H9 (cell line): Measurements from ENCODE around the gene SPRED2. TPM values are rescaled to one million over a fixed set of nuclear protein-coding genes. Genes with fewer than 3 reads are reported as not detected.
A peak's percentile ranks its signal among the peaks of the same experiment; 100 is the strongest.

ENCODE experiments used
- DNase-seq: peaks from one replicate; pipeline ENCODE4 v3.0.0-alpha.2; 2017
- H2AFZ ChIP-seq: one replicate; pipeline ENCODE4 v1.6.1; 2013; ENCODE audit warnings: mild to moderate bottlenecking, low read length, control low read depth, moderate library complexity
- H2AK5ac ChIP-seq: 2 replicates; pipeline ENCODE4 v1.6.1; 2013; ENCODE audit warnings: low read length, control low read depth, mixed read lengths; ENCODE audit not compliant: insufficient read length
- H2BK120ac ChIP-seq: one replicate; pipeline ENCODE4 v1.6.1; 2013; ENCODE audit warnings: low read depth, mild to moderate bottlenecking, low read length, control low read depth, inconsistent platforms; ENCODE audit not compliant: poor library complexity, severe bottlenecking
- H2BK12ac ChIP-seq: 2 replicates; pipeline ENCODE4 v1.6.1; 2013; ENCODE audit warnings: low read length, control low read depth, mixed read lengths, low read depth; ENCODE audit not compliant: insufficient read length
- H2BK15ac ChIP-seq: 2 replicates; pipeline ENCODE4 v1.6.1; 2013; ENCODE audit warnings: low read depth, low read length, control low read depth
- H2BK20ac ChIP-seq: one replicate; pipeline ENCODE4 v1.6.1; 2013; ENCODE audit warnings: low read depth, mild to moderate bottlenecking, low read length, control low read depth, inconsistent platforms; ENCODE audit not compliant: poor library complexity, severe bottlenecking
- H2BK5ac ChIP-seq: 2 replicates; pipeline ENCODE4 v1.6.1; 2013; ENCODE audit warnings: low read length, control low read depth, mixed read lengths; ENCODE audit not compliant: insufficient read length
- H3K14ac ChIP-seq: 2 replicates; pipeline ENCODE4 v1.6.1; 2013; ENCODE audit warnings: low read length, control low read depth; ENCODE audit not compliant: insufficient read depth
- H3K18ac ChIP-seq: 2 replicates; pipeline ENCODE4 v1.6.1; 2013; ENCODE audit warnings: low read depth, mild to moderate bottlenecking, mixed read lengths, low read length, control low read depth; ENCODE audit not compliant: insufficient read length
- H3K23ac ChIP-seq: 2 replicates; pipeline ENCODE4 v1.6.1; 2013; ENCODE audit warnings: low read length, control low read depth, mixed read lengths, low read depth; ENCODE audit not compliant: insufficient read length
- H3K23me2 ChIP-seq: 2 replicates; pipeline ENCODE4 v1.6.1; 2013; ENCODE audit warnings: low read depth, mild to moderate bottlenecking, mixed read lengths, low read length, control low read depth; ENCODE audit not compliant: insufficient read length, poor library complexity, severe bottlenecking
- H3K27ac ChIP-seq: 2 replicates; pipeline ENCODE4 v1.5.1; 2013; ENCODE audit warnings: low read length, control low read depth, mixed read lengths, low read depth; ENCODE audit not compliant: insufficient read length
- H3K27me3 ChIP-seq: 2 replicates; pipeline ENCODE4 v1.6.1; 2013; ENCODE audit warnings: low read length, control low read depth, inconsistent platforms; ENCODE audit not compliant: insufficient read depth
- H3K4ac ChIP-seq: 2 replicates; pipeline ENCODE4 v1.6.1; 2013; ENCODE audit warnings: low read depth, mild to moderate bottlenecking, control low read depth, inconsistent platforms, low read length, moderate library complexity
- H3K4me1 ChIP-seq: 2 replicates; pipeline ENCODE4 v1.6.1; 2013; ENCODE audit warnings: low read length, control low read depth, inconsistent platforms; ENCODE audit not compliant: insufficient read depth
- H3K4me2 ChIP-seq: 2 replicates; pipeline ENCODE4 v1.6.1; 2013; ENCODE audit warnings: low read length, control low read depth, mixed read lengths; ENCODE audit not compliant: insufficient read length, insufficient read depth
- H3K56ac ChIP-seq: 2 replicates; pipeline ENCODE4 v1.6.1; 2013; ENCODE audit warnings: low read depth, mild to moderate bottlenecking, mixed read lengths, low read length, control low read depth; ENCODE audit not compliant: insufficient read length
- H3K79me1 ChIP-seq: 2 replicates; pipeline ENCODE4 v1.6.1; 2013; ENCODE audit warnings: low read depth, mild to moderate bottlenecking, moderate library complexity, low read length, control low read depth, inconsistent platforms; ENCODE audit not compliant: insufficient read depth, poor library complexity, severe bottlenecking
- H3K79me2 ChIP-seq: 2 replicates; pipeline ENCODE4 v1.6.1; 2013; ENCODE audit warnings: low read length, control low read depth, inconsistent platforms; ENCODE audit not compliant: insufficient read depth
- H3K9ac ChIP-seq: 2 replicates; pipeline ENCODE4 v1.6.1; 2013; ENCODE audit warnings: low read length, control low read depth, mixed read lengths; ENCODE audit not compliant: insufficient read length; ENCODE audit errors: extremely low read depth
- H3K9me3 ChIP-seq: one replicate; pipeline ENCODE4 v1.6.1; 2013; ENCODE audit warnings: low read depth, low read length, inconsistent platforms; ENCODE audit not compliant: control insufficient read depth
- H3T11ph ChIP-seq: one replicate; pipeline ENCODE4 v1.6.1; 2013; ENCODE audit warnings: mild to moderate bottlenecking, low read length, control low read depth, inconsistent platforms
- H4K20me1 ChIP-seq: one replicate; pipeline ENCODE4 v1.6.1; 2013; ENCODE audit not compliant: control insufficient read depth, insufficient read length, insufficient read depth
- H4K5ac ChIP-seq: 2 replicates; pipeline ENCODE4 v1.6.1; 2013; ENCODE audit warnings: low read depth, mild to moderate bottlenecking, mixed read lengths, low read length, control low read depth; ENCODE audit not compliant: insufficient read length
- H4K8ac ChIP-seq: replicated peaks from 2 replicates; pipeline ENCODE4 v1.6.1; 2013; ENCODE audit warnings: low read length, control low read depth, mixed read lengths, low read depth; ENCODE audit not compliant: insufficient read length
- H4K91ac ChIP-seq: 2 replicates; pipeline ENCODE4 v1.6.1; 2013; ENCODE audit warnings: low read depth, mild to moderate bottlenecking, moderate library complexity, mixed read lengths, low read length, control low read depth; ENCODE audit not compliant: insufficient read length
- H3K27ac Mint-ChIP-seq, 3 experiments: 2 replicates in 2 of 3; 3 replicates in 1 of 3; pipeline ENCODE4 v1.8.0; 2020 to 2021; ENCODE audit warnings: mixed read lengths in 3 of 3, mild to moderate bottlenecking in 1 of 3, moderate library complexity in 1 of 3
- H3K27me3 Mint-ChIP-seq: 2 replicates; pipeline ENCODE4 v1.8.0; 2021; ENCODE audit warnings: low read depth, mild to moderate bottlenecking, moderate library complexity, mixed read lengths
- H3K36me3 Mint-ChIP-seq, 3 experiments: 2 replicates in 2 of 3; 3 replicates in 1 of 3; pipeline ENCODE4 v1.8.0; 2020 to 2021; ENCODE audit warnings: low read depth in 3 of 3, mixed read lengths in 3 of 3; ENCODE audit not compliant: insufficient read depth in 1 of 3
- H3K4me1 Mint-ChIP-seq, 2 experiments: 2 replicates each; pipeline ENCODE4 v1.8.0; 2020; ENCODE audit warnings: mixed read lengths in 2 of 2
- H3K4me3 Mint-ChIP-seq, 2 experiments: 2 replicates in 1 of 2; 3 replicates in 1 of 2; pipeline ENCODE4 v1.8.0; 2020 to 2021; ENCODE audit warnings: mild to moderate bottlenecking in 2 of 2, mixed read lengths in 2 of 2, moderate library complexity in 1 of 2
- H3K9me3 Mint-ChIP-seq, 2 experiments: 2 replicates in 1 of 2; 3 replicates in 1 of 2; pipeline ENCODE4 v1.8.0; 2020; ENCODE audit warnings: mild to moderate bottlenecking in 2 of 2, mixed read lengths in 2 of 2, moderate library complexity in 1 of 2
- CTCF ChIP-seq: fragments of 200-600 bp; sonication (generic); conservative IDR thresholded peaks from 3 replicates; pipeline ENCODE4 v1.8.0; 2021; ENCODE audit warnings: antibody characterized with exemption, mild to moderate bottlenecking
- WGBS: extraction: QIAGEN DNeasy Blood & Tissue Kit; methylation state at CpG from one replicate; pipeline ENCODE4 v1.1.7; 2013; ENCODE audit warnings: missing lambda C conversion rate, low lambda C conversion rate, mixed read lengths; ENCODE audit not compliant: insufficient read length; ENCODE audit errors: extremely low coverage; 5-methylcytosine and 5-hydroxymethylcytosine counted together
- total RNA-seq: library from RNA; stranded (reverse); gene quantifications from 2 replicates; pipeline ENCODE4 v1.2.1, GENCODE V29; 2021

The SPRED2 gene
- total RNA-seq, 1 experiment from 2014 or later: 23.5 TPM

- Histone ChIP-seq H3K56ac (no peak overlapping the region), H3K27ac (no peak overlapping the region), H2BK20ac (no peak overlapping the region), H3K4me2 (peak overlapping the region; percentile 82), H2BK5ac (no peak overlapping the region), H4K91ac (no peak overlapping the region), H4K20me1 (no peaks in the 10 kb centered on the region), H2AFZ (no peak overlapping the region), H2BK120ac (no peak overlapping the region), H3K23ac (no peak overlapping the region), H3K14ac (no peak overlapping the region; the same call in 1 of the 2 replicates), H2BK12ac (no peak overlapping the region), H3K4me1 (peaks cover 7% of the 10 kb centered on the region; the same call in 1 of the 2 replicates), H3K23me2 (peaks cover 18% of the 10 kb centered on the region), H3K18ac (no peak overlapping the region), H4K5ac (no peak overlapping the region), H2BK15ac (no peak overlapping the region), H2AK5ac (no peak overlapping the region), H3K79me2 (peaks cover 4% of the 10 kb centered on the region; the same call in 1 of the 2 replicates), H3K9me3 (no peaks in the 10 kb centered on the region), H4K8ac (no peak overlapping the region), H3K4ac (no peak overlapping the region), H3K9ac (no peak overlapping the region), H3K79me1 (peaks cover 3% of the 10 kb centered on the region), H3K27me3 (peaks cover 11% of the 10 kb centered on the region; the same call in 1 of the 2 replicates), H3T11ph (no peak overlapping the region)
- Mint-ChIP-seq H3K4me3 (peak overlapping the region; percentile 85 to 95), H3K4me1 (peaks cover 22 to 27% of the 10 kb centered on the region in 2 experiments), H3K9me3 (no peaks in the 10 kb centered on the region; a peak in 1 of 5 replicates), H3K36me3 (no peaks in the 10 kb centered on the region), H3K27ac (no peak overlapping the region), H3K27me3 (peaks cover 74% of the 10 kb centered on the region)
- peak; percentile 33 for DNase-seq
- whole genome bisulfite sequencing: no CpG with 5 or more reads among the region's 95 CpGs
- TF ChIP-seq CTCF: no peak
These were observed 1.6 kb downstream of the SPRED2 start for GRCh38 chr2:65430603-65431420.
